Measurements from ENCODE around the gene SBF2. TPM values are rescaled to one million over a fixed set of nuclear protein-coding genes. Genes with fewer than 3 reads are reported as not detected.

The SBF2 gene
- total and polyA plus RNA-seq, 2 of the 13 experiments (the other 11 are each of a cell fraction or from before 2014, with no cell fraction given): 24.0 to 45.8 TPM

GRCh38 chr11:9765320-9766101, 528.5 kb downstream of the SBF2 start (continued):
- no peak for TF ChIP-seq ZNF841 (CRISPR knock-in tag; IDR thresholded peaks at IDR 0.05; ENCODE audit: borderline replicate concordance)
- peak; percentile 67; the same call in 1 of the 2 replicates for TF ChIP-seq DMAP1 (CRISPR knock-in tag; IDR thresholded peaks at IDR 0.05)
- TF ChIP-seq ZNF484 (CRISPR knock-in tag; IDR thresholded peaks at IDR 0.05; ENCODE audit: borderline replicate concordance, low read depth): no peak
- TF ChIP-seq ATF3 (CRISPR knock-in tag; IDR thresholded peaks at IDR 0.05): no peak
- peak; percentile 77; the same call in 1 of the 2 replicates for TF ChIP-seq RERE (CRISPR knock-in tag; IDR thresholded peaks at IDR 0.05; ENCODE audit: low read depth)
- 0 out of 2 replicates have a peak, but pooled peaks have one; percentile 44 for TF ChIP-seq ZBTB34 (CRISPR knock-in tag; IDR thresholded peaks at IDR 0.05)
- no peak for TF ChIP-seq SRSF4 (IDR thresholded peaks at IDR 0.05; ENCODE audit: low read depth, low read length, poor library complexity, severe bottlenecking)
- TF ChIP-seq FOXP4 (CRISPR knock-in tag; IDR thresholded peaks at IDR 0.05): peak; percentile 85
- TF ChIP-seq CREB3 (CRISPR knock-in tag; IDR thresholded peaks at IDR 0.05): 0 out of 2 replicates have a peak, but pooled peaks have one; percentile 67
- peak; percentile 88; the same call in 1 of the 2 replicates for TF ChIP-seq ZNF724P (CRISPR knock-in tag; IDR thresholded peaks at IDR 0.05; ENCODE audit: borderline replicate concordance)
- no peak for TF ChIP-seq GABPA (IDR thresholded peaks at IDR 0.05; ENCODE audit: low read depth, low read length)
- TF ChIP-seq GABPA (CRISPR knock-in tag; IDR thresholded peaks at IDR 0.05; ENCODE audit: low read depth): peak; percentile 64
- peak; percentile 80; the same call in 1 of the 2 replicates for TF ChIP-seq ZNF607 (CRISPR knock-in tag; IDR thresholded peaks at IDR 0.05; ENCODE audit: borderline replicate concordance)
- TF ChIP-seq TFE3 (CRISPR knock-in tag; IDR thresholded peaks at IDR 0.05): peak; percentile 83
- peak; percentile 79 for TF ChIP-seq FOXA3 (CRISPR knock-in tag; IDR thresholded peaks at IDR 0.05)
- peak; percentile 73 for TF ChIP-seq DRAP1 (CRISPR knock-in tag; IDR thresholded peaks at IDR 0.05)
